Skeletal muscle cell (primary cell): ENCODE data around the gene RDH16.
A peak's percentile ranks its signal among the peaks of the same experiment; 100 is the strongest.
"Not testable (repeated sequence)": the region's sequence is repeated elsewhere in the genome, so short reads cannot be mapped to it uniquely, and the experiment has no call there.

Source experiments
- DNase-seq: peaks from one replicate; pipeline ENCODE4 v3.0.0-alpha.2; 2010; ENCODE audit warnings: low read depth
- H3K4me3 ChIP-seq: 2 replicates; pipeline ENCODE4 v1.5.1; 2011; ENCODE audit warnings: low read depth, mild to moderate bottlenecking, control low read depth, low read length, moderate library complexity

RDH16 gene

DNA sequence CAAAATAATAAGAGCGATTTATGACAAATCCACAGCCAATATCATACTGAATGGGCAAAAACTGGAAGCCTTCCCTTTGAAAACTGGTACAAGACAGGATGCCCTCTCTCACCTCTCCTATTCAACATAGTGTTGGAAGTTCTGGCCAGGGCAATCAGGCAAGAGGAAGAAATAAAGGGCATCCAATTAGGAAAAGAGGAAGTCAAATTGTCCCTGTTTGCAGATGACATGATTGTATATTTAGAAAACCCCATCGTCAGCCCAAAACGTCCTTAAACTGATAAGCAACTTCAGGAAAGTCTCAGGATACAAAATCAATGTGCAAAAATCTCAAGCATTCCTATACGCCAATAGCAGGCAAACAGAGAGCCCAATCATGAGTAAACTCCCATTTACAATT, 4.8 kb upstream of the RDH16 start:
- H3K4me3 ChIP-seq, DNase-seq: not testable (repeated sequence)

DNA sequence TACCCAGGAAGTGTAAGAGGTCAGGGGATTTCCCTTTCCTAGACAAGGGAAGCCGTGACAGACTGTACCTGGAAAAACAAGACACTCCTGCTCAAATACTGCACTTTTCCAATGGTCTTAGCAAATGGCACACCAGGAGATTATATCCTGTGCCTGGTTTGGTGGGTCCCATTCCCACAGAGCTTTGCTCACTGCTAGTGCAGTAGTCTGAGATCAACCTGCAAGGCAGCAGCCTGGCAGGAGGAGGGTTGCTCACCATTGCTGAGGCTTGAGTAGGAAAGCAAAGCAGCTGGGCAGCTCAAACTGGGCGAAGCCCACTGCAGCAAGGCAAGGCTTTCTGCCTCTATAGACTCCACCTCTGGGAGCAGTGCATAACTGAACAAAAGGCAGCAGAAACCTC, 1.0 kb upstream of the RDH16 start:
- H3K4me3 ChIP-seq = no peak overlapping the region
- no peak for DNase-seq

DNA sequence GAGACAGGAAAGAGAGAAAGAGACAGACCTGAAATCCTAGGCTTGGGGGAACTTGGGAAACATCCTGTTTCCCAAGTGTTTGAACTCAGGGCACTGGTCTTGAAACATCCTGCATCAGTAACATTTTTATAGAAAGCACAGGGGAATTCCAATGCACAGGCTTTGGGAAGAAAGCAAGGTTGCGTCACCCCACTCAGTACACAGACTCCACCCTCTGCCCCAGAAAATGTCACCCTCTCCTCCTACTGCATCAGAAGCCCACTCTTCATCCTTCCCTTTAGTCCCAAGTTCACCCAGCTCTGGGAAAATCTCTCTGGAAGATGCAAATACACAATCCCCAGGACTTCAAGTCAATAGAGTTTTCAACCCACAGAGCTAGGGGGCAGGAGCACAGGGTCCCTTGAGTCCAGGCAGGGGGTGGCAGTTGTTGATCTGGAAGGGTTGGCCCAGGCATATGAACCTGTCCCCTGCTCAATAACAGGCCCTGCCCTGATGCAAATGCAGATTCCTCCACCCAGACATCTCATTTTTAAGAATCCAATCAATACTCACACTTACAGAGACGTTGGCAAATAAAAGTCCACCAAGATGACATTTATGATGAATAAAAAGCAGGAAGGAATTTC, 1.7 kb downstream of the RDH16 start:
- no peak overlapping the region for H3K4me3 ChIP-seq
- peak; percentile 31 for DNase-seq

DNA sequence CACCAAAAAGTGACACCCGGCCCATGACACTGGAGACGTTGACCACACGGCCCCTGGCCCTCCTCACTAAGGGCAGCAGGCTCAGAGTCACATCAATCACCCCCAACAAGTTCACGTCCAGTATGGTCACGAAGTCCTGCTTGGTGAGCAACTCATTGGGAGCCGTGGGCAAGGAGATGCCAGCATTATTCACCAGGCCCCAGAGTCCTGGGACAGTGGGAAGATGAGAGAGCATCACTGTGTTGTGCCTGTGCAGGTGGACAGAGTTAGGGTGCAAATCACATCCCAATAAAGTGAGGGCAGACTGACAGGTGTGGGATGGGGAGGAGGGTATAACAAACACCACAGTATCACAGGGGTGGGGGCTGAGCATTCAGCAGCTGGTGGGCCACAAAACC, 2.5 kb downstream of the RDH16 start:
- H3K4me3 ChIP-seq = no peak overlapping the region
- no peak for DNase-seq

DNA sequence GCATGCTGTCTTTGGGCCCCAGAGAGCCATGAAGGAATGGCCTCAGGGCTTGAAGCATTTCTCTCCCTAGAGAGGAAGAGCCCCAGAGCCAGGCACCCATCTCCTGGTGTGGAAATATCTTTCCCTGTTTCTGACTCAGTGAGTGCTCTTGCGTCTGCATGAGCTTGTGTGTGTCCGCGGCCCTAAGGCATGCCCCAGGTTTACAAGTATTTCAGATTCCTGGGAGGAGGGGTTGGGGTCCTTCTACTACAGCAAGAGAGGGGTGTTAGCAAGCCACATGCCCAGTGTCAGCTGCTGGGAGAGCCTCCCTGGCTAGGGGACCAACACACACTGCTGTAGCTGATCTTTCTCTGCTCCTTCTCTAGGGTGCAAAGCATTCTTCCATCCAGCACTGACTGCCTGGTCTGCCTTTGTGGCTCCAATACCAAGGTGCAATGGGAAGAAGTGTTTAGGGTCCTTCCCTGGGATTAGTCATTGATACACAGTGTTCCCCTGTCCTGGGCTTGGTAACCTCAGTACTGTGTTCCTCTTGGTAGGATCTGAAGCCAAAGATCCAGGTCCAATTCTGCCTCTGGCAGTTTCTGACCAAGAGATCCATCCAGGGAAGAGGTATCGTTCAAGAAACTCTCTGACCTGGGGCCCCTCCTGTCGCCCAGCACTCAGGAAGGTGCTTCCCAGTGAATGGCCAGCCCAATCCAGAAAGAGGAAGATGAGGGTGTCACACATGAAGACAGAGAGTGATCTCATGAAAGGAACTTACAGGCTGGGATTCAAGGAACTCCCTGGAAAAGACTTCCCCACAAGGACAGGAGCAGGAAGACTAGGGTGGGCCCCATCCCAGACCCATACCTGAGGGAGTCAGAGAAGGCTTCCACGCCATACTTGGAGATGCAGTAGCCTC, 3.1 kb downstream of the RDH16 start:
- DNase-seq = no peak
- H3K4me3 ChIP-seq = no peak overlapping the region

DNA sequence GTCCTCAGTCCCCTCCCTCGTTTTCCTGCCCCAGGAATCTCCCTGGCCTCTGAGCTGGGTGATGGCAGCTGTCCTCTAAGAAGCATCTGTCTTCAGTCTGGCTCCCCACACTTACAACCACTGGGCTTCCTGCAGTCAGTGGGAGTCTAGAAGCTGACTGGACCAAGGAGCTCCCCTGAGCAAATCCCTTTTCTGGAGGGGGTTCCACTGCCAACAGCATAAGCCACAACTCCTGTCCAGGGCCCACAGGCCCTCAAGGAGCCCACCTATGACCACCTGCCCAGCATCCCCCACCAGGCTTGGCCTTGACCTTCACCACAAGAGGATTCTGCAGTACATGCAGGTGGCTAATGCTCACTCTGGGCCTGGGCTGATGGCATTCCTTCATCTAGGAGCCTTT, 4.1 kb downstream of the RDH16 start:
- no peak for DNase-seq

DNA sequence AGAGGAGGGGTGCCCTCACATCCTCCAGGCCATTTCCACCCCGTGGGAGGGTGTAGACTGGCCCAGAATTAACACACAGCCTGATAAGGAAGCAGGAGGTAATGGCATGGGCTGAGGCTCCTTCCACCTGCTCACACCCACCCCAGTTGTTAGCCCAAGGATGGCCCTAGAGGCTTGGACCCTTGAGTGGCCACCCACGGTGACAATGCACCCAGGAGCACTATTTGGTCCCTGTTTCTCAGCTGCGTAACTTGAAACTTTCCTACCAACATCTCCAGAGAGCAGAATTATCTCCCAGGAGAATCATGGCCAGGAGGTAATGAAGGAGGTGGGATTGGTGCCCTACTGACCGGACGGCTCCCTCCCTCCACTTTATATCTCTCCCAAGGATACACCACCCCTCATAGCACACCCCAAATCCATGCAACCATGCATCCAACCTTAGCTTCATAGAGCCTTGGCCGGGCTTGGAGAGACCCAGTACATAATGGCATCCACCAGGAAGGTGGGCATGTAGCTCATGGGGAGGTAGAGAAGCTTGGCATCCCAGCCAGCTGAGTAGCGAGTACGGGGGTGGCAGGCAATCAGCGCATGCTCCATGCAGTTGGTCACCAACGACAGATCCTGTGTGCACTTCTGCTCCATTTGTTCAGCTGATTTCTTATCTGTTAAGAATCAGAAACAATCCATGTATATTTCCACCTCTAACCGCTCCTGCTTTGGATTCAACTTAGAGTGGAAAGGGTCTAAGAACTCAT, 5.6 kb downstream of the RDH16 start:
- H3K4me3 ChIP-seq = no peak overlapping the region
- no peak for DNase-seq

More for the DNA sequence above, 4.1 kb downstream of the RDH16 start:
- no peak overlapping the region for H3K4me3 ChIP-seq

DNA sequence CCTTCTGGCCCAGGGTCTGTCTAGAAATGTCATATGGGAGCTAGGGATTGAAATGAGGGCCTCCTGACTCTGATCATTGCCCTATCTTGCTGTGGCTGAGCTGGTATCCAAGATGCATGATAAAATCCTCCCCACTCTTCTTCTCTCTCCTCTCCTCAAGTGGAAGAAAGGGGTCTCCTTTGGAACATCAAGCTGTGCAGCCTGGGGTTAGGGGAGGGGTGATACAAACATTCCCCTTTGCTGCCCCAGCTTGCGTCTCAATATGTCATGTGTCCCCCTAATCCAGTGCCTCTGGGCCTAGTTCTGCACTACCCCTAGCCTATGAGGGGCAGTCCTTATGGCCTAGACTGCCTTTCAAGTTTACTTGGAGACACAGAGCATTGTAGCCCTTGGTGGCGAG, 8.5 kb downstream of the RDH16 start:
- no peak for DNase-seq
- no peak overlapping the region for H3K4me3 ChIP-seq

DNA sequence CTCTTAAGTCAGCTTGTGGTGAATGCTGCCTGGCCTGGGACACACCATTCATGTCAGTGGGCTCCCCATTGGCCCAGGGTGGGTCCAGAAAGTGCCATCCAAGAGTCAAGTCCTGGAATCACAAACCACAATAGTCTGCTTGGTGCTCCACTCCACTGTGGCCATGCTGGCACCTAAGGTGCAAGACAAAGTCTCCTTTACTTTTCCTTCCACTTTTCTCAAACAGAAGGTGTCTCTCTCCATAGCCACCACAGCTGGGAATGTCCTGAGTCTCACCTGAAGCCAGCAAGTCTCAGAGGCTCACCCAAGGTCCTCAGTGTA, 9.0 kb downstream of the RDH16 start:
- no peak overlapping the region for H3K4me3 ChIP-seq
- no peak for DNase-seq

DNA sequence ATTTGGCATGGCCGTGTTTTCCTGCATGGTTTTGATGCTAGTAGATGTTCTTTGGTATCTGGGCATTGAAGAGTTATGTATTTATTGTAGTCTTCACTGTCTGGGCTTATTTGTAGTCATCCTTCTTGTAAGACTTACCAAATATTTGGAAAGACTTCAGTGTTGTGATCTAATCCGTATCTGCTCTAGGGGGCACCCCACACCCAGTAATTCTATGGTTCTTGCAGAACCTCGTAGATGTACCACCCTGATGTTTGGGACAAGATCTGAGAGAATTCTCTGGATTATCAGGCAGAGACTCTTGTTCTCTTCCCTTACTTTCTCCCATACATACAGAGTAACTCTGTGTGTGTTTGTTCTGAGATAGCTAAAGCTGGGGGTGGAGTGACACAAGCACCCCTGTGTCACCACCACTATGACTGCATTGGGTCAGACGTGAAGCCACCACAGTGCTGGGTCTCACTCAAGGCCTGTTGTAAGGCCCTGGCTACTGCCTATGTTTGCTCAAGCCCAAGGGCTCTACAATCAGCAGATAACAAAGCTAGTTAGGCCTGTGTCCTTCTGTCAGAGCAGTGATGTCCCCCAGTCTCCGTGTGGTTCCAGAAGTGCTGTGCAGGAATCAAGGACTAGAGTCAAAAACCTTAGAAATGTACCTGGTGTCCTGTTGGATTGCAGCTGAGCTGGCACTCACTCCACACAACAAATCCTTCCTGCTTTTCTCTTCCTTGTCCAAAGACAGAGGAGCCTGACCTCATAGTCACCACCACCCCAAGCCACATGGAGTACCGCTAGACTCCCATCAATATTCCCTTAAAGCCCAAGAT, 9.6 kb downstream of the RDH16 start:
- DNase-seq = no peak
- no peak overlapping the region for H3K4me3 ChIP-seq

DNA sequence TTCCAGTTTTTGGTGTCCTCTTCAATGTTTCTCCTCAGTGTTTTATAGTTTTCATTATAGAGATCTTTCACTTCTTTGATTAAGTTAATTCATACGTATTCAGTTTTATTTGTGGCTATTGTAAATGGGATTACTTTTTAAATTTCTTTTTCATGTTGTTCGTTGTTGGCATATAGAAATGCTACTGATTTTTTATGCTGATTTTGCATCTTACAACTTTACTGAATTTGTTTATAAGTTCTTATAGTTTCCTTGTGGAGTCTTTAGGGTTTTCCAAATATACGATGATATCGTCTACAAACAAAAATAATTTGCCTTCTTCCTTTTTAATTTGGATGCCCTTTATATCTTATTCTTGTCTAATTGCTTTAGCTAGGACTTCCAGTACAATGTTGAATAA, 13.5 kb downstream of the RDH16 start:
- no peak for DNase-seq
- H3K4me3 ChIP-seq = no peak overlapping the region

DNA sequence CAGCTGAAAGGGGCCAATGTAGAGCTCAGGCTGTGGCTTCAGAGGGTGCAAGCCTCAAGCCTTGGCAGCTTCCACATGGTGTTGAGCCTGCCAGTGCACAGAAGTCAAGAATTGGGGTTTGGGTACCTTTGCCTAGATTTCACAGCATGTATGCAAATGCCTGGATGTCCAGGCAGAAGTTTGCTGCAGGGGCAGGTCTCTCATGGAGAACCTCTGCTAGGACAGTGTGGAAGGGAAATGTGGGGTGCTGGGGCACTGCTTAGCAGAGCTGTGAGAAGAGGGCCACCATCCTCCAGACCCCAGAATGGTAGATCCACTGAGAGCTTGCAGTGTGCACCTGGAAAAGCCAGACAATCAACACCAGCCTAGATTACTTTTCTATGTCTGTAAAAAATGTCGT, 14.0 kb downstream of the RDH16 start:
- not testable (repeated sequence) for H3K4me3 ChIP-seq, DNase-seq

DNA sequence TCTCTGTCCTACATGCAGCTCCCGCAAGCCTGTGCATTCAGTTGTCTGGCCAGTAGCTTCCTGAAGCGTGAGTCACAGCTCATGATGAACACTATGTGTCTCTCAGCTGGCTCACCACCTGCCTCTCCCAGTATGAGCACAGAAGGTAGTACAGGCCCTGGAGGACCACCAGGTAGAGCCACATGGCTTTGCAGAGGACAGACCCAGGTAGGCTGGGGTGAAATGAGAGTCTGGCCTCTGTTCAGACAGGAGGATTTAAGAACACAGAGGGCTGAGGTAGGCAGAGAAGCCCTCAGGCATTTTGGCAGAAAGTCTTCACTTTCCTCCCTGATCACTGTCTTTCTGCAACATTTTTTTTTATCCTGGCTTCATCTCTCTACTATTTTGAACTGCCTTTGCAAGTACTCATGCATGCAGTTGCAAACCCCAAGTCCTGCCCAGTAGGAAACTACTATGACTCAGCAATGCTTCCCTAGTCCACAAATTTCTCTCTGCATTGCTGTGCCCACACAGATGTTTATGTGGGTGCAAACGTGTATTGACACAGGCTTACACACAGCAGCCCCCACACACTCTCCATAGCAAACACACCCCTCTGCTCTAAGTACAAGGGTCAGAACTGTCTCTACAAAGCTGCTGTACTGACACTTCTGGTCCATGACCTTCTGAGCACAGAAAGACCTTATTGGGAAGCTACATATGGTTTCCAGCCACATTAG, 15.9 kb downstream of the RDH16 start:
- no peak overlapping the region for H3K4me3 ChIP-seq
- peak; percentile 43 for DNase-seq

DNA sequence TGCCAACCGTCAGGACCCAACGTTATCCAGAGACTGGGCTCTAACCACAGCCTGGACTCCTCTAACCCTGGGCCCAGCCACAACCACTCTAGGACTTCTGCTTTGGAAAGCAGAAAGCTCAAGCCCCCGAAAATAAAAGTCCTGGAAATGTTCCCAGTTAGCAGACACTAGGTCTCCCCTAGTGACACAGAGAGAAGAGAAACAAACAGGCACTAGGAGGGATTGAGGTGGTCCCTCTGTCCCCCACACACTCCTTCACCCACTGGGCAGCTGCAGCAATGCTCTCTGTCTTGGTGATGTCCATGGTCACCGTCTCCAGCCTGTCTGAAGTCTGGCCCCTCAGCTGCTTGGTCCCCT, 16.5 kb downstream of the RDH16 start:
- DNase-seq = not testable (repeated sequence)

DNA sequence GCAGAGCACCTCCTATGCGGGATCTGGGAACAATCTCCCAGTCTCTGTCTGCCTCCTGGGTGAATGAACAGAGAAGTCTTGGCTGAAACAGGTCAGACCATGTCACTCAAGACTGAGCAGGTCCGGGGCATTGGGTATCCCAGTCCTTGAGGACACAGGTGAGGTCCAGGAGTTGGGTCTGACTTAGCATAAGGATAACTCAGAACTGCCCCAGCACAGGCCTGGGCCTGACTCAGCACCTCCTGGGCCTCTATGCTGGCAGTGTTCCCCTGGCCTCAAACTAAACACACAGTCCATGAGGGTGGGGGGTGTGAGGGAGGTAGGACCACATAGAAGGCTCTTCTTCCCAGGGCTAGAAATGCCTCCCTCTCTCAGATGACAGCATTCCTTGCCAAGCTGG, 21.7 kb downstream of the RDH16 start:
- no peak for DNase-seq
- no peak overlapping the region for H3K4me3 ChIP-seq

More for the DNA sequence above, 16.5 kb downstream of the RDH16 start:
- H3K4me3 ChIP-seq = not testable (repeated sequence)

DNA sequence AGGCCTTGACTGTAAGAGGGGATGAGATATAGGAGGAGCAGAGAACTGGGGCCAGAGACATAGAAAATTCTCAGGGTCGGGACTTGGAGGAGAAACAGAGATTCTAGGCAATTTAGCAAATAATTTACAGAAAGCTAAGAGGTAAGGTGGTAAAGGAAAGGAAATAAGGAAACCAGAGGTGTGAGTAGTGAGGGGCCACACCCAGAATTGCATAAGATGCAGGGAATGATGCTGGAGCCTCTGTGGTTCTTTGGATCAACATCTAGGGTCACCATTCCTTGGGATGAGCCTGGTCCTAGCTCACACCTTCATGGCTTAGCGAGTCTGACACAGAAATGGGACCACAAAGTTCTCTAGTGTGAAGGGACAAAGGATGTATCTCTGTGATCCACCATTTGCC, 22.3 kb downstream of the RDH16 start:
- no peak for DNase-seq
- H3K4me3 ChIP-seq = no peak overlapping the region

DNA sequence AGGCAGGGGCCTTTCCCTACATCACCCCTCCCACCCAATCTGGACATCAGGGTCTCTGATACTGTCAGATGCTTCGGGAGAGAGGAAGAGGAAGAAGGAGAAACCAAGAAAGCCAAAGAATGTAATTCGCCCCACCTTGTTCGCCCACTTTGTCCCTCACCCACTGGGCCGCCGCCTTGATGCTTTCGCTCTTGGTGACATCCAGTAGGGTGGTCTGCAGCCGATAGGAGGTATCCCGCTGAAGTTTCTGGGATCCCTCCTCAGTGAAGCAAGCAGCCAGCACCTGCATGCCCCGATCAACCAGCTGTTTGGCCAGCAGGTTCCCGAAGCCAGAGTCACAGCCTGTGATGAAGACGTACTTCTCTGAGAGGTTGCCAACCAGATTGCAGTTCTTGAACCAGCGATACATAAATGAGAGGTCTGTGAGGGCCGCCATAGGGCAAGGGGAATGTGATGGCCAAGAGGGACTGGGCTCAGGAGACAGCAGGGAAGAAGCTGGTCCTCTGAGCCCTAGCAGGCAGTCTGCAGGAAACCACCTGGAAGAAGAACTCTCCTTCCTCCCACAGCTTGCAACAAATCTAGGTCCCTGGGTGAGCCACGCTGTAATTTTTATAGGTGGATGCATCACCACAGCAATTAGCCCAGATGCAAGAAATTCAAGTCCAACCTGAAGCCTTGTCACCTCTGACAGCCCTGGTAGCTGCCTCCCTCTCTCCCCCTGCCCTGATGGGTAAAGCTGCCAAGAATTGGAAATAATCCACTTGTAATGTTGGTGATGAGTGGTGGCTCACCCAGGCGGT, 23.4 kb downstream of the RDH16 start, which contains the start of gene SDR9C7:
SDR9C7 (minus strand) TSS at position 583 of the 800 bp plus-strand sequence; CDS start at position 436, 147 bp downstream.
- H3K4me3 ChIP-seq = no peak within 1 kb of the TSS
- DNase-seq = no peak

DNA sequence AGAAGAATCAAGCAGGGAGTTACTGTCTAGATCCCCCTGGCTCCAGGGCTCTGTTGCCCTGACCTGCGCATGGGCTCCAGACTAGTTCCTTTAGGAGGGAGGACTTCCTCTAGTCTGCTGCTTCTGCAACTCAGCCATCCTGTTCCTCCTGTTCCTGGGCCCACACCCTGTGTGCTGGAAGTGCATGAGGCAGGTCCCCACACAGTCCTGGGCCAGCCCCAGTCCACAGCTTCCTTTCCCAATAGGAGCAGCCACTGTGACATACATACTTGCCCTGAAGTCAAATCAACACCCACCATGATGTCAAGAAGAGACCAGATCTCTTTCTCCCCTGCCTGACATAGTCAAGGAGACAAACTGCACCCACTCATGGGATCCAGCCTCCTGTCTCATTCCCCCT, 24.5 kb downstream of the RDH16 start:
- H3K4me3 ChIP-seq = no peak overlapping the region
- no peak for DNase-seq
